Muscle layer of duodenum (tissue), 2 donors: ENCODE results near the gene OMD.
A peak's percentile ranks its signal among the peaks of the same experiment; 100 is the strongest.

Source experiments
- H3K27ac ChIP-seq: one replicate; pipeline ENCODE4 v1.7.0; 2013; ENCODE audit warnings: mild to moderate bottlenecking, low read length
- H3K27me3 ChIP-seq: one replicate; pipeline ENCODE4 v1.7.0; 2013; ENCODE audit warnings: low read depth, mild to moderate bottlenecking, control low read depth, low read length
- H3K36me3 ChIP-seq, 2 donors: one replicate each; pipeline ENCODE4 v1.7.0; 2013; ENCODE audit warnings: low read length in 2 of 2, control low read depth in 1 of 2, mild to moderate bottlenecking in 1 of 2; ENCODE audit not compliant: insufficient read depth in 2 of 2, control insufficient read depth in 1 of 2
- H3K4me1 ChIP-seq, 2 donors: one replicate each; pipeline ENCODE4 v1.7.0; 2013; ENCODE audit warnings: low read length in 2 of 2, mild to moderate bottlenecking in 2 of 2, control low read depth in 1 of 2, moderate library complexity in 1 of 2; ENCODE audit not compliant: insufficient read depth in 2 of 2, control insufficient read depth in 1 of 2
- H3K4me3 ChIP-seq, 2 donors: one replicate each; pipeline ENCODE4 v1.7.0; 2013; ENCODE audit warnings: low read length in 2 of 2, low read depth in 1 of 2, mild to moderate bottlenecking in 1 of 2
- H3K9me3 ChIP-seq, 2 donors: one replicate each; pipeline ENCODE4 v1.7.0; 2013; ENCODE audit warnings: low read length in 2 of 2, control low read depth in 1 of 2, mild to moderate bottlenecking in 1 of 2; ENCODE audit not compliant: control insufficient read depth in 1 of 2
- donor health status: healthy.

The OMD gene

DNA sequence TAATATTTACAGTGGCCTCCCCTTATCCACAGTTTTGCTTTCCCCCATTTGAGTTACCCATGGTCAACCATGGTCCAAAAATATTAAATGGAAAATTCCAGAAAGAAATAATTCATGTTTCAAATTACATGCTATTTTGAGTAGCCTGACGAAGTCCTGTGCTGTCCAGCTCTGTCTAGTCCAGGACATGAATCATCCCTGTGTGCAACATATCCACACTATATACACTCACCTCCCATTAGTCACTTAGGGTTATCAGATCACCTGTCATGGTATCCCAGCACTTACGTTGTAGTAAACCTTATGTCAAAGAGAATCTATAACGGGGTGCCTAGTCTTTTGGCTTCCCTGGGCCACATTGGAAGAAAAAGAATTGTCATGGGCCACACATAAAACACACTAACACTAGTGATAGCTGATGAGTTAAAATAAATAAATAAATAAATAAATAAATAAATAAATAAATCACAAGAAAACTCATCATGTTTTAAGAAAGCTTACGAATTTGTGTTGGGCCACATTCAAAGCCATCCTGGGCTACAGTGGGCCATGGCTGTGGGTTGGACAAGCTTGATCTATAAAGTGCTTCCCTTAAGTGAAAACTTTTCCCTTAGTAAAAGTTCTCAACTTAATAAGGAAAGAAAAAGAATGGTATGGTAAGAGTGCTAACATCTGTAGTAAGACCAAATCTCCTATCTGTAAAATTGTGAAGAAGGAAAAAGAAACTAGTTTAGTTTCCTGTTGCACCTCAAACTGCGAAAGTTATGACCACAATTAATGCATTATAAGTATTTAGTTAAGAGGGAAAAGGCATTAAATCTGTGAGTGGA lies 15.9 kb upstream of the OMD start:
- Histone ChIP-seq H3K4me3 (no peak overlapping the region), H3K27ac (no peak overlapping the region), H3K27me3 (no peaks in the 10 kb centered on the region), H3K9me3 (peaks cover 0 to 2% of the 10 kb centered on the region in 2 donors), H3K36me3 (no peaks in the 10 kb centered on the region), H3K4me1 (no peaks in the 10 kb centered on the region)

DNA sequence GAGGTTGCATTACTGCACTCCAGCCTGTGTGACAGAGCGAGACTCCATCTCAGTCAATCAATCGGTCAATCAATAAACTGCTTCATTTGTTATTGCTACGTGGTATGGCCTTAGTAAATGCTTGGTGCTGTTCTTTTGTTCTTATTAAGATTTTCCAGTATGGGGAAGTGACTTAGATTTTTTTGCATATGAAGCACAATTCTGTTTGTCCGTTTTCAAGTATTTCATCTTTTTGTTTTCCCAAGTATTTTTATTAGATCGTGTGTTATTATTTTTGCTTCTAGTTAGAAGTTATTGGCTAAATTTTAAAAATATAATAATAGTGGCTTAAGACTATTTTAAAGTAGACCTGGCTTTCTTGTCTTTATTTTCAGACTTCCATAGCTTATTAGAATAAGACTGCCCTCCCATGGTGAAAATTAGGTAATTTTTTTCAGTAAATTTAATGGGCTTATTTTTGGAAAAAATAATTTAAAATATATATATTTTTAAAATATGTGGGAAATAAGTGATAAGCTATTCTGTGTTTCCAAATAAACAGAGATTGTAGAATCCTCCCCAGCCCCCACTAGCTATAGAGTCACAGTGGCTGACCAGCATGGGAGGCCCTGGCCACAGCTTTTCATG lies 14.7 kb upstream of the OMD start:
- no peaks in the 10 kb centered on the region for H3K27me3 ChIP-seq
- H3K9me3 ChIP-seq = peaks cover 0 to 2% of the 10 kb centered on the region in 2 donors
- no peaks in the 10 kb centered on the region for H3K36me3 ChIP-seq
- no peak overlapping the region for H3K4me3 ChIP-seq
- H3K4me1 ChIP-seq = no peaks in the 10 kb centered on the region
- H3K27ac ChIP-seq = no peak overlapping the region

DNA sequence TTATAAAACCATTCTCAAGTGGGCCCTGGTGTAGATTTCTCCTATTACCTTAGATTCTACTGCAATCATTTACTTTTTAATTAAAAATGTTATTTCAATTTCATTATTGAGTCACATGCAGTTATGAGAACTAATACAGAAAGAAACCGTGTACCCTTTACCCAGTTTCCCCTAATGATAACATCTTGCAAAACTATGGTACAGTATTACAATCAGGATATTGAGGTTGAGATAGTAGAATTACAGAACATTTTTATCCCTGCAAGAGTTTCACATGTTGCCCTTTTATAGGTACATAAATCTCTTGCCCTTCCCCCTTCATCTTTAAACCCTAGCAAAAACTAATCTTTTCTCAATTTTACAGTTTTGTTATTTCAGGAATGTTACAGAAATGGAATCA lies 11.0 kb upstream of the OMD start:
- Histone ChIP-seq H3K4me1 (no peaks in the 10 kb centered on the region), H3K9me3 (peaks cover 0 to 2% of the 10 kb centered on the region in 2 donors), H3K4me3 (no peak overlapping the region), H3K36me3 (no peaks in the 10 kb centered on the region), H3K27me3 (no peaks in the 10 kb centered on the region), H3K27ac (no peak overlapping the region)

DNA sequence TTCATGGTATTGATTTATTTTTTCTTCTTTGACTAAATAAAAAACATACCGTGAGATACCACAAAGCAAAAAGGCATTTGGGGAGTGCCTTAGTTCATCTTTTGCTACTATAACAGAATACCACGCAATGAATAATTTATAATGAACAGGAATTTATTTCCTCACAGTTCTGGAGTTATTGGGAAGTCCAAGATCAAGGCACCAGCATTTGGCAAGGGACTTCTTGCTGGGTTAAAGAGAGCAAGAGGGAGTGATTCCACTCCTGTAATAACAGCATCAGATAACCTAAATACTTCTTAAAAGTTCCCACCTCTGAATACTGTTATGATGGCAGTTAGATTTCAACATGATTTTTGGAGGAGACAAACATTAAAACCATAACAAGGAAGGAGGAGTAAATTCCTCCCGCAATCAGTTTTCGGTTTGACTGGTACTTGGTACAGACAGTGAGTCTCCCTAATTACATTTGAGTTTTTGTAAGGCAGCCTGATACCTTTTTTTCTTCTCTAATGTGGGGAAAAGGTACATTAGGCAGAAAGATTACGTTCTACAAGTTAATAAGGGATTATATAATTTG lies 8.8 kb upstream of the OMD start:
- no peak overlapping the region for H3K4me3 ChIP-seq
- peaks cover 0 to 2% of the 10 kb centered on the region in 2 donors for H3K9me3 ChIP-seq
- no peaks in the 10 kb centered on the region for H3K36me3 ChIP-seq
- H3K4me1 ChIP-seq = no peaks in the 10 kb centered on the region
- H3K27me3 ChIP-seq = no peaks in the 10 kb centered on the region
- no peak overlapping the region for H3K27ac ChIP-seq

DNA sequence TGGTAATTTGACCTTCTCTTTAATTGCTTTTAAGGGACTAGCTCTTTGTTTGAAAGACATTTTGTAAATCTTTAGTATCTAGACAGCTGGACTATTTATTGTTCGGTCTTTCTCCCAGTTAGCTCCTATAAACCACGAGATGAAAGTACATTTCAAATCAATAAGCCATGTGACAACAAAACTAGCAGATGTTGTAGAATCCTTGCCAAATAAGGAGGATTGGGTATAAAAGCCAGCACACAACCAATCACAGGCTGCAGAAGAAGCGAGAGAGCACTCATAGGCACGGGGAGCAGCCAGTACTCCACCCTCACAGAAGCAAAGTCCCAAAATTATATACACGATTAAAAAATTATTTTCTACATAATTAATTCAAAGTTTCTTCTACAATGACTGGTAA lies 8.1 kb upstream of the OMD start:
- no peaks in the 10 kb centered on the region for H3K27me3 ChIP-seq
- no peaks in the 10 kb centered on the region for H3K9me3 ChIP-seq
- H3K36me3 ChIP-seq = no peaks in the 10 kb centered on the region
- no peak overlapping the region for H3K27ac ChIP-seq
- no peaks in the 10 kb centered on the region for H3K4me1 ChIP-seq
- H3K4me3 ChIP-seq = no peak overlapping the region

DNA sequence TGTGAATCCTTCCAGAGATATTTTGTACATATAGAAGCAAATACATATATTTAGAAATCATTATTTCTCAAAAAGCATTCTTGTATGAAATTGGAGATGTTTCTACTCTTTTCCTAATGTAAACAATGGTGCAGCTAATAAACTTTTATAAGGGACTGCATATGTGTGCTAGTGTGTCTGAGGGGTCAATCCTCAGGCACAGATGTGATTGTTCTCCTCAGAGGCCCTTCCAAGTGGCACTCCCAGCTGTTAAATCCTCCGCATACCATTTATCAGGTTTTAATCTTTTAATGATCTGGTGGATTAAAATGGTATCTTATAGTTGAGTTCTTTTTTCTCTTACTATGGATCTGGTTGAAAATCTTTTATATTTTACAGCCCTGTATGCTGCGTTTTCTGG lies 5.6 kb upstream of the OMD start:
- Histone ChIP-seq H3K4me3 (no peak overlapping the region), H3K9me3 (no peaks in the 10 kb centered on the region), H3K27ac (no peak overlapping the region), H3K27me3 (no peaks in the 10 kb centered on the region), H3K4me1 (peaks cover 0 to 11% of the 10 kb centered on the region in 2 donors), H3K36me3 (no peaks in the 10 kb centered on the region)

DNA sequence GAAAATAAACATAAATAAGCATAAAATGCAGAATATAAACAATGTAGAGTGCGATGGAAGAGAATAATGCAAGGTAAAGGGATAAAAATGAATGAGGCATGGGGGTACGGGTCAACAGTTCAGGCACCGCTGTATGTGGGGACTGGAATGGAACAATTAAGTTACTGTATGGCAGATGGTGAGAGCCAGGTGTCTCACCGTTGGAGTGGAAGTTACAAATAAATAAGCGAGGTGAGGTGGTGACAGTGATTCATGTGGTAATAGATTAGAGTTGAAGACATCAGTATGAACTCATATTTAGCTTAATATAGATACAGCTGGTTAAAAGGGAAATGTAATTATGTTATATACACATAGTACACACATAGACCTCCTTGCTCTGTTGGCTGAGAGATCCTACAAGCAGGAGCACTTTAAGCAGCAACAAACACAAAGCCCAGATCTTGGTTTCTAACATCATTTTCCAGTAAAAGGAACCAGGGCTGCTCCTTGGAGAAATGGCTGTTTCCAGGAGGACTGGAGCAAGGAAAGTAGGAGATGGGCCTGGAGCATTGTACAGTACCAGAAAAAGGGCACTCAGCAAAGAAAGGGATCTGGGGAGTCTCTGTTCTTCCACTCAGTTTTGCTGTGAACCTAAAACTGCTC lies 2.4 kb upstream of the OMD start:
- Histone ChIP-seq H3K9me3 (no peaks in the 10 kb centered on the region), H3K4me3 (no peak overlapping the region), H3K27me3 (no peaks in the 10 kb centered on the region), H3K36me3 (no peaks in the 10 kb centered on the region), H3K27ac (no peak overlapping the region), H3K4me1 (peaks cover 0 to 18% of the 10 kb centered on the region in 2 donors)

DNA sequence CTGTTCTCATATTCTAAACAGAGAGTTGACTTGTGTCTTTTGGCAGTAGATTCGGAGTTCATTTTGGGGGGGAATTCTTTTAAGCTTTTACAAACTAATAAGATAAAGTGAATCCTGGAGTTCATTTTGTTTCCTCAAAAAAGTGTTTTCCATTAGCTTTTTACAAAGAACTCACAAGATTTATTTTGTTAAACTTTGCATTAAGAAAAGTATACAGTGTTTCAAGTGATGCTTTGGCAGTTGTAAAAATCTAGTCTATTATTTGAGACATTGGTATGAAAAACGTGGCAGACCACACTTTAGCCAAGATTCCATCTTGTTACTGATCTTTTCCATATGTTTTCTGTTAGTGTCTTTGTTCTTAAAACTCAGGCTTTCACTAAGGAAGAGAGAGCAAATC lies 1.2 kb upstream of the OMD start:
- Histone ChIP-seq H3K4me1 (peaks cover 0 to 18% of the 10 kb centered on the region in 2 donors), H3K9me3 (no peaks in the 10 kb centered on the region), H3K4me3 (no peak overlapping the region), H3K27me3 (no peaks in the 10 kb centered on the region), H3K36me3 (no peaks in the 10 kb centered on the region), H3K27ac (peak overlapping the region; percentile 43)

DNA sequence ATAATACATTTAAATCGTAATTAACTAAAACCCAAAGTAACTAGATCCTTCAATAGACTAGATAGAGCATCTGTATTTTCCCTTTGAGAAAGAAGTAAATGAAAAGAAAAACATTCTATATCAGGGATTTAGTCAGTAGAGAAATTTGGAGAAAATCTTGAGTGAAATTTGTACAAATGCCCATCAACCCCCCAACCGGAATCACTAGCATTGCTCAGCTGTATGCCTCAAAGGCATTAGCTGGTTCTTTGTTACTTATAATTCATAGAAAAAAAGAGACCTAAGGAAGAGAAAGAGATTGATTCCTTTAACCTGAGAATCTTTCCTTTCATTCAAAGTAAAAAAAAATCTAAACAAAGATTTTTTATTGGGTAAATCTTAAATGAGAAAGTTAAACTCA lies 659 bp downstream of the OMD start:
- no peaks in the 10 kb centered on the region for H3K27me3 ChIP-seq
- peaks cover 0 to 18% of the 10 kb centered on the region in 2 donors for H3K4me1 ChIP-seq
- H3K36me3 ChIP-seq = no peaks in the 10 kb centered on the region
- no peak overlapping the region for H3K4me3 ChIP-seq
- H3K27ac ChIP-seq = no peak overlapping the region
- H3K9me3 ChIP-seq = no peaks in the 10 kb centered on the region

DNA sequence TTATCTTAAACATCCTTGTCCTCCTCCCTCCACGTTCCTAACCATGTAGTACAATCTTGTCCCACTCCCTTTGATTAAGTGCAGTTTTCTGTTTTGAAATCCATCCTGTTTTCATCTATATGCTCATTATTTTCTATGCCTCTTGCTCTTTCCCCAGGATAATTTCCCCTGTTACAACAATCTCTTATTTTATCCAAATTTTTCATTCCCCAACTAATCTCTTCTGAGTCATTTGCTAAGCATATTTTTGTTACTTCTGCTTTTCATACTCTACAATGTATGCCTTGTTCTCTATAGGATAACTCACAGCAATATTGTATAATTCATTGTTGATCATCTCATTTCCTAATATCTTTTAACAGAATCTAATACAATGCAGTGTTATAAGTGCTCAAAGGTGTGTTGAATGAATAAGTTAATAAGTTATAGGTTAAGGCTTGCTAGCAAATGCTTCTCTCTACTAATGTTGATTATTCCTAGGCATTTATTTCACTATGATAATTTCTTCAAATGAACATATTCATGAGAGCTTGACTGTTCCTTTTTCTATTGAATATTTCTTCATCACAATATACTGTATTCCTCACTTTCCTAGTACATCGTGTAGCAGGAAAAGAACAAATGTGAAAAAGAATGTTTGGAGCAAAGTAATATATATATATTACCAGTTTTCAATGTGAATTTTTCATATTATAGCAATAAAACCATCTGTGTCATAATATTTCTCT lies 1.5 kb downstream of the OMD start:
- no peak overlapping the region for H3K27ac ChIP-seq
- H3K36me3 ChIP-seq = no peaks in the 10 kb centered on the region
- H3K4me3 ChIP-seq = no peak overlapping the region
- H3K9me3 ChIP-seq = no peaks in the 10 kb centered on the region
- H3K4me1 ChIP-seq = peaks cover 0 to 18% of the 10 kb centered on the region in 2 donors
- no peaks in the 10 kb centered on the region for H3K27me3 ChIP-seq

DNA sequence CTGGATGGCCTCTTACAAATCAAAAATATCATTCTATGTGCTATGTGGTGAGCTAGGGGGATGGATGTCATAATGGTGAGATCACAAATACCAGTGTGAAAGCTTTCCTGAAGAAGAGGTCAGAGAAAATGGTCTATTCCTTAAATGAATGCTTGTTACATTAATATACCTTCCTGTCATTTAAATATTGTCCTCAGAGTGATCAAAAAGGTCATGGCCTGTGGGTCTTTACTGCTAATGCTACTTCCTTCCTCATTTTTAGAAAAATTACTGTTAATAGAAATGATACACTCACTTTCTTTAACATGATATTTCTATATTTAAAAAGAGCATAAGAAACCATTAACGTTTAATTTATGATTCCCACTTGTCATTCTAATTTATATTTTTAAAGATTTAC lies 9.7 kb downstream of the OMD start:
- Histone ChIP-seq H3K9me3 (no peaks in the 10 kb centered on the region), H3K4me3 (no peak overlapping the region), H3K4me1 (no peaks in the 10 kb centered on the region), H3K27me3 (no peaks in the 10 kb centered on the region), H3K27ac (no peak overlapping the region), H3K36me3 (no peaks in the 10 kb centered on the region)
